ENCODE measurements around the gene LNPK.

GRCh38 chr2:175890636-175891242, 111.3 kb downstream of the LNPK start:
- TF ChIP-seq CTCF (conservative IDR thresholded peaks at IDR 0.05) (no peak), EZH2 (IDR thresholded peaks at IDR 0.05; ENCODE audit: low read depth) (no peak)

Data from PC-9 (cell line).